Liver (tissue), 3 donors: ENCODE data around the gene CKMT2.

Source experiments
- EGR1 ChIP-seq, 2 donors: IDR thresholded peaks; 2 replicates each; pipeline ENCODE4 v1.6.1; 2016 to 2018; ENCODE audit warnings: antibody characterized with exemption in 2 of 2, low read depth in 2 of 2
- FOXA1 ChIP-seq: IDR thresholded peaks from 2 replicates; pipeline ENCODE4 v1.6.1; 2016; ENCODE audit warnings: antibody characterized with exemption
- HNF4G ChIP-seq: IDR thresholded peaks from 2 replicates; pipeline ENCODE4 v1.6.1; 2016; ENCODE audit warnings: antibody characterized with exemption
- NR2F2 ChIP-seq: IDR thresholded peaks from 2 replicates; pipeline ENCODE4 v1.6.1; 2016; ENCODE audit warnings: antibody characterized with exemption
- RAD21 ChIP-seq, 2 donors: IDR thresholded peaks; 2 replicates each; pipeline ENCODE4 v1.6.1; 2016; ENCODE audit warnings: antibody characterized with exemption in 2 of 2, mild to moderate bottlenecking in 2 of 2
- SP1 ChIP-seq: IDR thresholded peaks from 2 replicates; pipeline ENCODE4 v1.6.1; 2018; ENCODE audit warnings: antibody characterized with exemption, mild to moderate bottlenecking
- TAF1 ChIP-seq: conservative IDR thresholded peaks from 2 replicates; pipeline ENCODE4 v1.6.1; 2016; ENCODE audit warnings: antibody characterized with exemption, mild to moderate bottlenecking
- YY1 ChIP-seq: IDR thresholded peaks from 2 replicates; pipeline ENCODE4 v1.6.1; 2016; ENCODE audit warnings: antibody characterized with exemption, mild to moderate bottlenecking
- TF ChIP-seq, protein P1 (sequence below): fragments of 150-350 bp; IDR thresholded peaks from 2 replicates; pipeline ENCODE4 v1.5.1; 2017; ENCODE audit warnings: improper control_type of control experiment, low read depth, low read length; ENCODE audit not compliant: missing input control
- TF ChIP-seq, protein P2 (sequence below): IDR thresholded peaks from 2 replicates; pipeline ENCODE4 v1.6.1; 2016; ENCODE audit warnings: antibody characterized with exemption
- TF ChIP-seq, protein P3 (sequence below): IDR thresholded peaks from 2 replicates; pipeline ENCODE4 v1.6.1; 2016; ENCODE audit warnings: antibody characterized with exemption
- TF ChIP-seq, protein P4 (sequence below): IDR thresholded peaks from 2 replicates; pipeline ENCODE4 v1.6.1; 2016; ENCODE audit warnings: antibody characterized with exemption, mild to moderate bottlenecking
- TF ChIP-seq, protein P5 (sequence below): IDR thresholded peaks from 2 replicates; pipeline ENCODE4 v1.6.1; 2016; ENCODE audit warnings: antibody characterized with exemption
- donor health status: healthy.
- donor health status: healthy.

DNA sequence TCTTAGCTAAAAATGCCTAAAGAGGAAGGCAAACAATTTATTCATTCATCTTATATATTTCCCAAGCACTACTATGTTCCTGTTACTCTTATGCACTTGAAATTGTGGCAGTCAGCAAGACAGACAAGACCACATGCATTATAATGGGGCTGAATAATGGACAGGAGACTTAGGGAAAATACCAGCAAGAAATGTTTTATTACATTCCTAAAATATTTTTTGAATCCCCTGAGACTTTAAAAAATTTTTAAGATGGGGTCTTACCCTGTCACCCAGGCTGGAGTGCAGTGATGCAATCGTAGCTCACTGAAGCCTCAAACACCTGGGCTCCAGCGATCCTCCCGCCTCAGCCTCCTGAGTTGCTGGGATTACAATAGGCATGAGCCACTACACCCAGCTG is 81.5 kb downstream of the CKMT2 start:
- TF ChIP-seq, protein P1, sequence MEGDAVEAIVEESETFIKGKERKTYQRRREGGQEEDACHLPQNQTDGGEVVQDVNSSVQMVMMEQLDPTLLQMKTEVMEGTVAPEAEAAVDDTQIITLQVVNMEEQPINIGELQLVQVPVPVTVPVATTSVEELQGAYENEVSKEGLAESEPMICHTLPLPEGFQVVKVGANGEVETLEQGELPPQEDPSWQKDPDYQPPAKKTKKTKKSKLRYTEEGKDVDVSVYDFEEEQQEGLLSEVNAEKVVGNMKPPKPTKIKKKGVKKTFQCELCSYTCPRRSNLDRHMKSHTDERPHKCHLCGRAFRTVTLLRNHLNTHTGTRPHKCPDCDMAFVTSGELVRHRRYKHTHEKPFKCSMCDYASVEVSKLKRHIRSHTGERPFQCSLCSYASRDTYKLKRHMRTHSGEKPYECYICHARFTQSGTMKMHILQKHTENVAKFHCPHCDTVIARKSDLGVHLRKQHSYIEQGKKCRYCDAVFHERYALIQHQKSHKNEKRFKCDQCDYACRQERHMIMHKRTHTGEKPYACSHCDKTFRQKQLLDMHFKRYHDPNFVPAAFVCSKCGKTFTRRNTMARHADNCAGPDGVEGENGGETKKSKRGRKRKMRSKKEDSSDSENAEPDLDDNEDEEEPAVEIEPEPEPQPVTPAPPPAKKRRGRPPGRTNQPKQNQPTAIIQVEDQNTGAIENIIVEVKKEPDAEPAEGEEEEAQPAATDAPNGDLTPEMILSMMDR, result no peak
- TF ChIP-seq, protein P2, sequence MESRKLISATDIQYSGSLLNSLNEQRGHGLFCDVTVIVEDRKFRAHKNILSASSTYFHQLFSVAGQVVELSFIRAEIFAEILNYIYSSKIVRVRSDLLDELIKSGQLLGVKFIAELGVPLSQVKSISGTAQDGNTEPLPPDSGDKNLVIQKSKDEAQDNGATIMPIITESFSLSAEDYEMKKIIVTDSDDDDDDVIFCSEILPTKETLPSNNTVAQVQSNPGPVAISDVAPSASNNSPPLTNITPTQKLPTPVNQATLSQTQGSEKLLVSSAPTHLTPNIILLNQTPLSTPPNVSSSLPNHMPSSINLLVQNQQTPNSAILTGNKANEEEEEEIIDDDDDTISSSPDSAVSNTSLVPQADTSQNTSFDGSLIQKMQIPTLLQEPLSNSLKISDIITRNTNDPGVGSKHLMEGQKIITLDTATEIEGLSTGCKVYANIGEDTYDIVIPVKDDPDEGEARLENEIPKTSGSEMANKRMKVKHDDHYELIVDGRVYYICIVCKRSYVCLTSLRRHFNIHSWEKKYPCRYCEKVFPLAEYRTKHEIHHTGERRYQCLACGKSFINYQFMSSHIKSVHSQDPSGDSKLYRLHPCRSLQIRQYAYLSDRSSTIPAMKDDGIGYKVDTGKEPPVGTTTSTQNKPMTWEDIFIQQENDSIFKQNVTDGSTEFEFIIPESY, result no peak
- no peak for TF ChIP-seq NR2F2
- TF ChIP-seq YY1, result no peak
- TF ChIP-seq FOXA1, result no peak
- TF ChIP-seq, protein P3, sequence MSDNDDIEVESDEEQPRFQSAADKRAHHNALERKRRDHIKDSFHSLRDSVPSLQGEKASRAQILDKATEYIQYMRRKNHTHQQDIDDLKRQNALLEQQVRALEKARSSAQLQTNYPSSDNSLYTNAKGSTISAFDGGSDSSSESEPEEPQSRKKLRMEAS, result no peak
- no peak for TF ChIP-seq SP1
- TF ChIP-seq HNF4G, result no peak
- TF ChIP-seq EGR1 (IDR thresholded peaks at IDR 0.05; ENCODE audit: low read depth in 2 of 2), result no peak
- TF ChIP-seq, protein P4, sequence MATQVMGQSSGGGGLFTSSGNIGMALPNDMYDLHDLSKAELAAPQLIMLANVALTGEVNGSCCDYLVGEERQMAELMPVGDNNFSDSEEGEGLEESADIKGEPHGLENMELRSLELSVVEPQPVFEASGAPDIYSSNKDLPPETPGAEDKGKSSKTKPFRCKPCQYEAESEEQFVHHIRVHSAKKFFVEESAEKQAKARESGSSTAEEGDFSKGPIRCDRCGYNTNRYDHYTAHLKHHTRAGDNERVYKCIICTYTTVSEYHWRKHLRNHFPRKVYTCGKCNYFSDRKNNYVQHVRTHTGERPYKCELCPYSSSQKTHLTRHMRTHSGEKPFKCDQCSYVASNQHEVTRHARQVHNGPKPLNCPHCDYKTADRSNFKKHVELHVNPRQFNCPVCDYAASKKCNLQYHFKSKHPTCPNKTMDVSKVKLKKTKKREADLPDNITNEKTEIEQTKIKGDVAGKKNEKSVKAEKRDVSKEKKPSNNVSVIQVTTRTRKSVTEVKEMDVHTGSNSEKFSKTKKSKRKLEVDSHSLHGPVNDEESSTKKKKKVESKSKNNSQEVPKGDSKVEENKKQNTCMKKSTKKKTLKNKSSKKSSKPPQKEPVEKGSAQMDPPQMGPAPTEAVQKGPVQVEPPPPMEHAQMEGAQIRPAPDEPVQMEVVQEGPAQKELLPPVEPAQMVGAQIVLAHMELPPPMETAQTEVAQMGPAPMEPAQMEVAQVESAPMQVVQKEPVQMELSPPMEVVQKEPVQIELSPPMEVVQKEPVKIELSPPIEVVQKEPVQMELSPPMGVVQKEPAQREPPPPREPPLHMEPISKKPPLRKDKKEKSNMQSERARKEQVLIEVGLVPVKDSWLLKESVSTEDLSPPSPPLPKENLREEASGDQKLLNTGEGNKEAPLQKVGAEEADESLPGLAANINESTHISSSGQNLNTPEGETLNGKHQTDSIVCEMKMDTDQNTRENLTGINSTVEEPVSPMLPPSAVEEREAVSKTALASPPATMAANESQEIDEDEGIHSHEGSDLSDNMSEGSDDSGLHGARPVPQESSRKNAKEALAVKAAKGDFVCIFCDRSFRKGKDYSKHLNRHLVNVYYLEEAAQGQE, result no peak
- TF ChIP-seq, protein P5, sequence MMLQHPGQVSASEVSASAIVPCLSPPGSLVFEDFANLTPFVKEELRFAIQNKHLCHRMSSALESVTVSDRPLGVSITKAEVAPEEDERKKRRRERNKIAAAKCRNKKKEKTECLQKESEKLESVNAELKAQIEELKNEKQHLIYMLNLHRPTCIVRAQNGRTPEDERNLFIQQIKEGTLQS, result no peak
- TF ChIP-seq RAD21 (IDR thresholded peaks at IDR 0.05), result no peak
- no peak for TF ChIP-seq TAF1
